Brain pericyte (primary cell): ENCODE results near the gene C15orf39.
A peak's percentile ranks its signal among the peaks of the same experiment; 100 is the strongest.
"Not testable (repeated sequence)": the region's sequence is repeated elsewhere in the genome, so short reads cannot be mapped to it uniquely, and the experiment has no call there.

Experiments
- DNase-seq: peaks from one replicate; pipeline ENCODE4 v3.0.0-alpha.2; 2012; ENCODE audit warnings: low read depth, low spot score

Gene C15orf39

GRCh38 chr15:75201616-75202250 is at the start of gene C15orf39:
C15orf39 (plus strand) TSS chr15:75201882; CDS start chr15:75206049, 4,167 bp downstream.
- DNase-seq, result peak; percentile 51

- no peak for DNase-seq
Observed at GRCh38 chr15:75152382-75153079, 49.2 kb upstream of the C15orf39 start.

GRCh38 chr15:75153087-75153486 is 48.6 kb upstream of the C15orf39 start:
- no peak for DNase-seq

GRCh38 chr15:75153565-75154276 is 48.0 kb upstream of the C15orf39 start:
- no peak for DNase-seq

- DNase-seq, result no peak
Observed at GRCh38 chr15:75154461-75155062, 47.1 kb upstream of the C15orf39 start.

- no peak for DNase-seq
Observed at GRCh38 chr15:75156326-75157215, 45.1 kb upstream of the C15orf39 start.

GRCh38 chr15:75158402-75158801 is 43.3 kb upstream of the C15orf39 start:
- DNase-seq, result no peak

GRCh38 chr15:75159244-75159643 is 42.4 kb upstream of the C15orf39 start:
- DNase-seq, result no peak

GRCh38 chr15:75161106-75161916 is 40.4 kb upstream of the C15orf39 start:
- DNase-seq, result no peak

- DNase-seq, result no peak
Observed at GRCh38 chr15:75161917-75162414, 39.7 kb upstream of the C15orf39 start.

GRCh38 chr15:75163150-75163564 is 38.5 kb upstream of the C15orf39 start:
- DNase-seq, result no peak

GRCh38 chr15:75164625-75165350 is 36.9 kb upstream of the C15orf39 start:
- DNase-seq, result no peak

GRCh38 chr15:75166489-75167063 is 35.1 kb upstream of the C15orf39 start:
- DNase-seq, result not testable (repeated sequence)

- no peak for DNase-seq
Observed at GRCh38 chr15:75167588-75168350, 33.9 kb upstream of the C15orf39 start.

- DNase-seq, result no peak
Observed at GRCh38 chr15:75168374-75168773, 33.3 kb upstream of the C15orf39 start.

GRCh38 chr15:75170203-75170602 is 31.5 kb upstream of the C15orf39 start:
- no peak for DNase-seq

GRCh38 chr15:75170711-75171341 is 30.9 kb upstream of the C15orf39 start:
- DNase-seq, result no peak

- DNase-seq, result no peak
Observed at GRCh38 chr15:75171408-75171807, 30.3 kb upstream of the C15orf39 start.
